Neural cell (in vitro differentiated cells): ENCODE measurements around the gene KRT16. TPM values are rescaled to one million over a fixed set of nuclear protein-coding genes. Genes with fewer than 3 reads are reported as not detected.

Experiments
- H2AFZ ChIP-seq: fragments of 200-600, 300-800 bp; sonication (generic), shearing (Covaris generic); 2 replicates; pipeline ENCODE4 v1.6.0; 2014; ENCODE audit warnings: low read depth, mild to moderate bottlenecking, antibody characterized with exemption, low read length, moderate library complexity
- H3F3A ChIP-seq: fragments of 200-600 bp; shearing (Covaris generic); 2 replicates; pipeline ENCODE4 v1.6.1; 2016; ENCODE audit warnings: mild to moderate bottlenecking, moderate library complexity, mixed read lengths, antibody characterized with exemption, low read length; ENCODE audit not compliant: insufficient read depth, poor library complexity, severe bottlenecking
- H3K27ac ChIP-seq: fragments of 200-600, 300-800 bp; sonication (generic), shearing (Covaris generic); 2 replicates; pipeline ENCODE4 v1.5.1; 2014; ENCODE audit warnings: mild to moderate bottlenecking, low read length, moderate library complexity
- H3K27me3 ChIP-seq: fragments of 300-800, 200-600 bp; sonication (generic), shearing (Covaris generic); 2 replicates; pipeline ENCODE4 v1.6.0; 2014; ENCODE audit warnings: mild to moderate bottlenecking, low read depth, low read length, moderate library complexity; ENCODE audit not compliant: insufficient read depth
- H3K36me3 ChIP-seq: fragments of 300-800, 200-600 bp; sonication (generic), shearing (Covaris generic); 2 replicates; pipeline ENCODE4 v1.5.1; 2014; ENCODE audit warnings: mild to moderate bottlenecking, antibody characterized with exemption, low read length, moderate library complexity; ENCODE audit not compliant: insufficient read depth
- H3K4me2 ChIP-seq: fragments of 300-800, 200-600 bp; sonication (generic), shearing (Covaris generic); 2 replicates; pipeline ENCODE4 v1.6.0; 2014; ENCODE audit warnings: mild to moderate bottlenecking, low read length
- H3K4me3 ChIP-seq: fragments of 300-800, 200-600 bp; sonication (generic), shearing (Covaris generic); 2 replicates; pipeline ENCODE4 v1.5.1; 2014; ENCODE audit warnings: mild to moderate bottlenecking, low read length, moderate library complexity
- H3K79me2 ChIP-seq: fragments of 200-600 bp; shearing (Covaris generic); replicated peaks from 2 replicates; pipeline ENCODE4 v1.6.0; 2014; ENCODE audit warnings: mild to moderate bottlenecking, low read length, moderate library complexity; ENCODE audit not compliant: insufficient read depth
- H3K9ac ChIP-seq: fragments of 300-800, 200-600 bp; sonication (generic), shearing (Covaris generic); 2 replicates; pipeline ENCODE4 v1.6.1; 2016; ENCODE audit warnings: mild to moderate bottlenecking, low read length, mixed read lengths
- H3K9me2 ChIP-seq: fragments of 200-600 bp; shearing (Covaris generic); 2 replicates; pipeline ENCODE4 v1.6.1; 2016; ENCODE audit warnings: mild to moderate bottlenecking, low read length, mixed read lengths; ENCODE audit not compliant: insufficient read depth
- H3K9me3 ChIP-seq: fragments of 200-600, 300-800 bp; sonication (generic), shearing (Covaris generic); 2 replicates; pipeline ENCODE4 v1.6.1; 2016; ENCODE audit warnings: mild to moderate bottlenecking, mixed run types, low read length, moderate library complexity, mixed read lengths
- H4K20me1 ChIP-seq: fragments of 200-600 bp; shearing (Covaris generic); 2 replicates; pipeline ENCODE4 v1.6.1; 2016; ENCODE audit warnings: mild to moderate bottlenecking, mixed run types; ENCODE audit not compliant: insufficient read depth
- EP300 ChIP-seq: fragments of 450-650 bp; conservative IDR thresholded peaks from 2 replicates; pipeline ENCODE4 v1.6.1; 2014; ENCODE audit warnings: antibody characterized with exemption, mild to moderate bottlenecking, moderate library complexity; ENCODE audit not compliant: poor library complexity, severe bottlenecking
- EZH2 ChIP-seq: fragments of 200-600, 300-800 bp; shearing (Covaris generic), sonication (generic); IDR thresholded peaks from 2 replicates; pipeline ENCODE4 v1.6.1; 2014; ENCODE audit warnings: antibody characterized with exemption, low read length, borderline replicate concordance, mild to moderate bottlenecking; ENCODE audit not compliant: insufficient read depth, poor library complexity, severe bottlenecking
- MXI1 ChIP-seq: fragments of 450-650 bp; conservative IDR thresholded peaks from 2 replicates; pipeline ENCODE4 v1.6.1; 2014; ENCODE audit warnings: antibody characterized with exemption, mild to moderate bottlenecking; ENCODE audit not compliant: poor library complexity, severe bottlenecking
- POLR2AphosphoS5 ChIP-seq: IDR thresholded peaks from 2 replicates; pipeline ENCODE4 v1.6.1; 2012
- RAD21 ChIP-seq: fragments of 450-650 bp; conservative IDR thresholded peaks from 2 replicates; pipeline ENCODE4 v1.6.1; 2014; ENCODE audit warnings: antibody characterized with exemption, mild to moderate bottlenecking, moderate library complexity
- SMC3 ChIP-seq: fragments of 450-650 bp; conservative IDR thresholded peaks from 2 replicates; pipeline ENCODE4 v1.6.1; 2014; ENCODE audit warnings: antibody characterized with exemption, mild to moderate bottlenecking, moderate library complexity; ENCODE audit not compliant: poor library complexity
- TAF1 ChIP-seq: IDR thresholded peaks from 2 replicates; pipeline ENCODE4 v1.6.1; 2012; ENCODE audit warnings: low read depth
- polyA plus RNA-seq: library from polyadenylated mRNA; depleted of rRNA; stranded (reverse); fragments of >200 nt; gene quantifications from 2 replicates; pipeline ENCODE4 v1.2.3, GENCODE V29; 2014
- TF ChIP-seq, protein P1 (sequence below): fragments of 450-650 bp; IDR thresholded peaks from 2 replicates; pipeline ENCODE4 v1.5.1; 2014; ENCODE audit warnings: antibody characterized with exemption, mild to moderate bottlenecking, moderate library complexity; ENCODE audit not compliant: poor library complexity, severe bottlenecking
- TF ChIP-seq, protein P2 (sequence below): IDR thresholded peaks from 2 replicates; pipeline ENCODE4 v1.6.1; 2012; ENCODE audit warnings: borderline replicate concordance

Gene KRT16
- polyA plus RNA-seq, 1 donor from 2014 or later, result not detected

DNA sequence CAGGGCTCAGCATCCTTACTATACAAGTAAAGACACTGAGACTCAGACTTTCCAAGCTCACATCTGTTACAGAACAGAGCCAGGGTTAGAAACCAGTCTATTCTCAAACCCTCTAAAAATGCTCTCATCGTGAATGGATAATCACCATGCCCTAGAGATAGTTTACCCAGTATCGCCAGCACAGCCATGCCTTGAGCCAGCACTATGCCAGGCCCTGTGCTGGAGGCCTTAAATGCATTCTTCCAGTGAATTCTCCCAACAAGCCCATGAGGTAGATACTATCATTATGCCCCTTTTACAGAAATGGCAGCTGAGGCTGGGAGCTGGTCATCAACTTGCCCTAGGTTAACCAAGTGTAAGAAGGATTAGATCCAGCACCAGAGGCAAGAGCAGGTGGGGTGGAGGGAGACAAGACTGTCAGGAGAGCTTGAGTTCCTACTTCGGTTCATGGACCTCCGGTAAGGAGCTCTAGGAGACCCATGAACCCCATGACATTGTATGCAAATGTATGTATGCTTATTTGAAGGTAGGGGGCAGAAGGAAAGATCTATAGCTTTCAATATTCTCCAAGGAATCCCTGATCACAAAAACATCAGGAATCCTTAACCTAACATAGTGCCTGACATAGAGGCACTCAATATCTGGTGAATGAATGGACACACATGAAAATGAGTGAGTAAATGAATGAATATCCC is 31.1 kb downstream of the KRT16 start:
- H3K79me2 ChIP-seq, result no peaks in the 10 kb centered on the region
- H3K9me2 ChIP-seq, result no peaks in the 10 kb centered on the region
- H3K9me3 ChIP-seq, result no peaks in the 10 kb centered on the region
- no peak overlapping the region for H3K4me3 ChIP-seq
- H2AFZ ChIP-seq, result no peak overlapping the region
- no peak overlapping the region for H3K27ac ChIP-seq
- no peaks in the 10 kb centered on the region for H3F3A ChIP-seq
- H3K36me3 ChIP-seq, result no peaks in the 10 kb centered on the region
- TF ChIP-seq SMC3 (no peak), EP300 (no peak), POLR2AphosphoS5 (no peak)
- H4K20me1 ChIP-seq, result no peaks in the 10 kb centered on the region
- no peak overlapping the region for H3K9ac ChIP-seq
- H3K4me2 ChIP-seq, result no peak overlapping the region
- no peaks in the 10 kb centered on the region for H3K27me3 ChIP-seq

DNA sequence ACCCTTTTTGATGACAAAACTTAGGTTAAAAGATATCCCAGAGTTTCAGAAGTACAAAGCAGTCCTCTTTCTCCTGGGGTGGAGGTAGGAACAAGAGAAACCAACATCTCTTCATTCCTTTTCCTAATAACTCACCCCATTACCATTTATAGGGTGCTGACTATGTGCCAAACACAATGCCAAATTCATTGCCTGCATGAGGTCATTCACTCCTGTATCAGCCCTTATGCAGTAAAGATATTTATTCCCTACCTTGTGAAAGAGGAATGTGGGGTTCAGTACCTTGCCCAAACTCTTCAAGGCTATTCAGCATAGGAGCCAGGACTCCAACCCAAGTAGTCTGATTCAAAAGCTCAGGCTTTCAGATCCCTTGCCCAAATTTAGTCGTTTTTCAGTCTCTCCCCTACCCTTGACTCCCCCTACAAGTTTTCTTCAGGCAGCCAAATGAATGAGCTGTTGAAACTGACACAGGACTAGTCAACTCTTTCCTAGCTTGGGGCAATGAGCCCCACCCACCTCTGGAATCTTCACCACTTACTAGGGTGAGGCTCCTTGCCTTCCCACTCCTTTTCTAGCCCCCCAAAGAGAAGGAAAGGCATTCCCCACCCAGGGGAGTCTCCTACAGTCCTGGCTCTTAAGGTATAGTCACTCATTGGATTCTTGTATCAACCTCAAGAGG is 31.7 kb downstream of the KRT16 start:
- Histone ChIP-seq H4K20me1 (no peaks in the 10 kb centered on the region), H3K9me2 (no peaks in the 10 kb centered on the region)
- TF ChIP-seq, protein P1, sequence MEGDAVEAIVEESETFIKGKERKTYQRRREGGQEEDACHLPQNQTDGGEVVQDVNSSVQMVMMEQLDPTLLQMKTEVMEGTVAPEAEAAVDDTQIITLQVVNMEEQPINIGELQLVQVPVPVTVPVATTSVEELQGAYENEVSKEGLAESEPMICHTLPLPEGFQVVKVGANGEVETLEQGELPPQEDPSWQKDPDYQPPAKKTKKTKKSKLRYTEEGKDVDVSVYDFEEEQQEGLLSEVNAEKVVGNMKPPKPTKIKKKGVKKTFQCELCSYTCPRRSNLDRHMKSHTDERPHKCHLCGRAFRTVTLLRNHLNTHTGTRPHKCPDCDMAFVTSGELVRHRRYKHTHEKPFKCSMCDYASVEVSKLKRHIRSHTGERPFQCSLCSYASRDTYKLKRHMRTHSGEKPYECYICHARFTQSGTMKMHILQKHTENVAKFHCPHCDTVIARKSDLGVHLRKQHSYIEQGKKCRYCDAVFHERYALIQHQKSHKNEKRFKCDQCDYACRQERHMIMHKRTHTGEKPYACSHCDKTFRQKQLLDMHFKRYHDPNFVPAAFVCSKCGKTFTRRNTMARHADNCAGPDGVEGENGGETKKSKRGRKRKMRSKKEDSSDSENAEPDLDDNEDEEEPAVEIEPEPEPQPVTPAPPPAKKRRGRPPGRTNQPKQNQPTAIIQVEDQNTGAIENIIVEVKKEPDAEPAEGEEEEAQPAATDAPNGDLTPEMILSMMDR, result no peak
- TF ChIP-seq MXI1 (no peak), SMC3 (no peak), POLR2AphosphoS5 (no peak), TAF1 (no peak), RAD21 (no peak), EP300 (no peak), EZH2 (no peak)
- TF ChIP-seq, protein P2, sequence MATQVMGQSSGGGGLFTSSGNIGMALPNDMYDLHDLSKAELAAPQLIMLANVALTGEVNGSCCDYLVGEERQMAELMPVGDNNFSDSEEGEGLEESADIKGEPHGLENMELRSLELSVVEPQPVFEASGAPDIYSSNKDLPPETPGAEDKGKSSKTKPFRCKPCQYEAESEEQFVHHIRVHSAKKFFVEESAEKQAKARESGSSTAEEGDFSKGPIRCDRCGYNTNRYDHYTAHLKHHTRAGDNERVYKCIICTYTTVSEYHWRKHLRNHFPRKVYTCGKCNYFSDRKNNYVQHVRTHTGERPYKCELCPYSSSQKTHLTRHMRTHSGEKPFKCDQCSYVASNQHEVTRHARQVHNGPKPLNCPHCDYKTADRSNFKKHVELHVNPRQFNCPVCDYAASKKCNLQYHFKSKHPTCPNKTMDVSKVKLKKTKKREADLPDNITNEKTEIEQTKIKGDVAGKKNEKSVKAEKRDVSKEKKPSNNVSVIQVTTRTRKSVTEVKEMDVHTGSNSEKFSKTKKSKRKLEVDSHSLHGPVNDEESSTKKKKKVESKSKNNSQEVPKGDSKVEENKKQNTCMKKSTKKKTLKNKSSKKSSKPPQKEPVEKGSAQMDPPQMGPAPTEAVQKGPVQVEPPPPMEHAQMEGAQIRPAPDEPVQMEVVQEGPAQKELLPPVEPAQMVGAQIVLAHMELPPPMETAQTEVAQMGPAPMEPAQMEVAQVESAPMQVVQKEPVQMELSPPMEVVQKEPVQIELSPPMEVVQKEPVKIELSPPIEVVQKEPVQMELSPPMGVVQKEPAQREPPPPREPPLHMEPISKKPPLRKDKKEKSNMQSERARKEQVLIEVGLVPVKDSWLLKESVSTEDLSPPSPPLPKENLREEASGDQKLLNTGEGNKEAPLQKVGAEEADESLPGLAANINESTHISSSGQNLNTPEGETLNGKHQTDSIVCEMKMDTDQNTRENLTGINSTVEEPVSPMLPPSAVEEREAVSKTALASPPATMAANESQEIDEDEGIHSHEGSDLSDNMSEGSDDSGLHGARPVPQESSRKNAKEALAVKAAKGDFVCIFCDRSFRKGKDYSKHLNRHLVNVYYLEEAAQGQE, result no peak

More for the DNA sequence above, 31.7 kb downstream of the KRT16 start:
- Histone ChIP-seq H2AFZ (no peak overlapping the region), H3K79me2 (no peaks in the 10 kb centered on the region), H3K9me3 (no peaks in the 10 kb centered on the region), H3F3A (no peaks in the 10 kb centered on the region), H3K36me3 (no peaks in the 10 kb centered on the region), H3K27me3 (no peaks in the 10 kb centered on the region), H3K4me3 (no peak overlapping the region), H3K9ac (no peak overlapping the region), H3K27ac (no peak overlapping the region), H3K4me2 (no peak overlapping the region)
